Smooth muscle cell (in vitro differentiated cells): ENCODE measurements around the gene ANKIB1. TPM values are rescaled to one million over a fixed set of nuclear protein-coding genes. Genes with fewer than 3 reads are reported as not detected.
A peak's percentile ranks its signal among the peaks of the same experiment; 100 is the strongest.

Source experiments
- DNase-seq: peaks from one replicate; lab custom pipeline; 2025; ENCODE audit not compliant: unreplicated experiment; lab: John Stamatoyannopoulos, UW
- H2AFZ ChIP-seq: fragments of 200-600 bp; sonication (generic); 2 replicates; pipeline ENCODE4 v1.6.0; 2016; ENCODE audit warnings: antibody characterized with exemption, low read depth, mild to moderate bottlenecking
- H3F3A ChIP-seq: fragments of 200-600 bp; sonication (generic); 2 replicates; pipeline ENCODE4 v1.6.0; 2017; ENCODE audit warnings: antibody characterized with exemption, low read depth
- H3K27ac ChIP-seq: fragments of 200-600 bp; sonication (generic); 2 replicates; pipeline ENCODE4 v1.5.1; 2016; ENCODE audit warnings: low read depth, mild to moderate bottlenecking
- H3K27me3 ChIP-seq: fragments of 200-600 bp; sonication (generic); 2 replicates; pipeline ENCODE4 v1.6.1; 2016; ENCODE audit warnings: low read depth, mild to moderate bottlenecking
- H3K36me3 ChIP-seq: fragments of 200-600 bp; sonication (generic); 2 replicates; pipeline ENCODE4 v1.5.1; 2016; ENCODE audit warnings: low read depth
- H3K4me1 ChIP-seq: fragments of 200-600 bp; sonication (generic); 2 replicates; pipeline ENCODE4 v1.5.1; 2016; ENCODE audit warnings: low read depth
- H3K4me2 ChIP-seq: fragments of 200-600 bp; sonication (generic); 2 replicates; pipeline ENCODE4 v1.6.0; 2016; ENCODE audit warnings: mild to moderate bottlenecking
- H3K4me3 ChIP-seq: fragments of 200-600 bp; sonication (generic); 2 replicates; pipeline ENCODE4 v1.5.1; 2016; ENCODE audit warnings: mild to moderate bottlenecking
- H3K79me2 ChIP-seq: fragments of 200-600 bp; sonication (generic); 2 replicates; pipeline ENCODE4 v1.6.0; 2016; ENCODE audit warnings: low read depth, mild to moderate bottlenecking
- H3K9ac ChIP-seq: fragments of 200-600 bp; sonication (generic); 2 replicates; pipeline ENCODE4 v1.6.0; 2016; ENCODE audit warnings: low read depth
- H3K9me3 ChIP-seq: fragments of 200-600 bp; sonication (generic); replicated peaks from 2 replicates; pipeline ENCODE4 v1.5.1; 2016; ENCODE audit warnings: low read depth
- H4K20me1 ChIP-seq: fragments of 200-600 bp; sonication (generic); 2 replicates; pipeline ENCODE4 v1.6.0; 2016; ENCODE audit warnings: low read depth
- WGBS: methylation state at CpG from one replicate; pipeline ENCODE4 v1.1.7; 2016; ENCODE audit warnings: low lambda C conversion rate; 5-methylcytosine and 5-hydroxymethylcytosine counted together
- polyA plus RNA-seq: library from polyadenylated mRNA; unstranded; fragments of >200 nt; fragmentation: Nextera tagmentation; extraction: Ambion mirVana; gene quantifications from 2 replicates; pipeline ENCODE4 v1.2.1, GENCODE V29; 2016
- total RNA-seq: library from RNA; depleted of rRNA; stranded (reverse); fragments of >200 nt; gene quantifications from 2 replicates; pipeline ENCODE4 v1.2.3, GENCODE V29; 2014
- TF ChIP-seq, protein P1 (sequence below): fragments of 200-600 bp; sonication (generic); IDR thresholded peaks from 2 replicates; pipeline ENCODE4 v1.5.1; 2017; ENCODE audit warnings: borderline replicate concordance, mild to moderate bottlenecking, antibody characterized with exemption; ENCODE audit not compliant: insufficient read depth, poor library complexity, severe bottlenecking

ANKIB1 gene
- total and polyA plus RNA-seq, 2 experiments from 2014 or later = 12.9 to 57.4 TPM

DNA sequence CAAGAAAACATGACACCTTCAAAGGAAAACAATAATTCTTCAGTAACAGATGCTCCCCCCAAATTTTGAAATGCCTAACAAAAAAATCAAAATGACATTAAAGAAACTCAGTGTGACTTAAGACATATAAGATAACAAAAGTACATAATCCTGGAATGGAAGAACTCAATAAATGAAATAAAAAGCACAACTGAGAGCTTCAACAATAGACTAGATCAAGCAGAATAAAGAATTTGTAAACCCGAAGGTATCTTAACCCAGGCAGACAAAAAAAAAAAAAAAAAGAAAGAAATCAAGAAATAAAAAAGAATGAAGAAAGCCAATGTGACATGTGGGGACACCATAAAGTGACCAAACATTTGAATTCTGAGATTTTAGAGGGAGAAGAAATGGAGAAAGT is 39.1 kb upstream of the ANKIB1 start:
- TF ChIP-seq, protein P1, sequence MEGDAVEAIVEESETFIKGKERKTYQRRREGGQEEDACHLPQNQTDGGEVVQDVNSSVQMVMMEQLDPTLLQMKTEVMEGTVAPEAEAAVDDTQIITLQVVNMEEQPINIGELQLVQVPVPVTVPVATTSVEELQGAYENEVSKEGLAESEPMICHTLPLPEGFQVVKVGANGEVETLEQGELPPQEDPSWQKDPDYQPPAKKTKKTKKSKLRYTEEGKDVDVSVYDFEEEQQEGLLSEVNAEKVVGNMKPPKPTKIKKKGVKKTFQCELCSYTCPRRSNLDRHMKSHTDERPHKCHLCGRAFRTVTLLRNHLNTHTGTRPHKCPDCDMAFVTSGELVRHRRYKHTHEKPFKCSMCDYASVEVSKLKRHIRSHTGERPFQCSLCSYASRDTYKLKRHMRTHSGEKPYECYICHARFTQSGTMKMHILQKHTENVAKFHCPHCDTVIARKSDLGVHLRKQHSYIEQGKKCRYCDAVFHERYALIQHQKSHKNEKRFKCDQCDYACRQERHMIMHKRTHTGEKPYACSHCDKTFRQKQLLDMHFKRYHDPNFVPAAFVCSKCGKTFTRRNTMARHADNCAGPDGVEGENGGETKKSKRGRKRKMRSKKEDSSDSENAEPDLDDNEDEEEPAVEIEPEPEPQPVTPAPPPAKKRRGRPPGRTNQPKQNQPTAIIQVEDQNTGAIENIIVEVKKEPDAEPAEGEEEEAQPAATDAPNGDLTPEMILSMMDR = no peak
- Histone ChIP-seq H3K27me3 (no peaks in the 10 kb centered on the region), H3K36me3 (peaks cover 39% of the 10 kb centered on the region), H3K9ac (no peak overlapping the region), H3F3A (no peaks in the 10 kb centered on the region), H3K79me2 (peaks cover 25% of the 10 kb centered on the region), H3K9me3 (peaks cover 8% of the 10 kb centered on the region), H3K4me2 (no peak overlapping the region), H2AFZ (no peak overlapping the region), H3K27ac (no peak overlapping the region), H3K4me3 (no peak overlapping the region), H4K20me1 (no peaks in the 10 kb centered on the region), H3K4me1 (no peaks in the 10 kb centered on the region)
- WGBS = 94% methylated on average over 1 of the region's 1 CpG
- DNase-seq = no peak

GRCh38 chr7:92221766-92222165 is 24.0 kb upstream of the ANKIB1 start:
- no peaks in the 10 kb centered on the region for H3K4me1 ChIP-seq
- TF ChIP-seq, protein P1 = no peak
- DNase-seq = no peak
- H3K27me3 ChIP-seq = no peaks in the 10 kb centered on the region
- H3K9ac ChIP-seq = no peak overlapping the region
- H3K4me2 ChIP-seq = no peak overlapping the region
- no peak overlapping the region for H3K4me3 ChIP-seq
- H3K79me2 ChIP-seq = no peaks in the 10 kb centered on the region
- H3K9me3 ChIP-seq = no peaks in the 10 kb centered on the region
- no peak overlapping the region for H2AFZ ChIP-seq
- no peaks in the 10 kb centered on the region for H3F3A ChIP-seq
- H3K27ac ChIP-seq = peak overlapping the region; percentile 26
- H3K36me3 ChIP-seq = peaks cover 42% of the 10 kb centered on the region
- H4K20me1 ChIP-seq = no peaks in the 10 kb centered on the region
- WGBS = 94% methylated on average over 3 of the region's 3 CpGs

- Histone ChIP-seq H3K9ac (no peak overlapping the region), H3K4me1 (no peaks in the 10 kb centered on the region), H4K20me1 (no peaks in the 10 kb centered on the region), H3K36me3 (peaks cover 24% of the 10 kb centered on the region), H3K4me2 (no peak overlapping the region), H2AFZ (no peak overlapping the region), H3F3A (no peaks in the 10 kb centered on the region), H3K9me3 (no peaks in the 10 kb centered on the region), H3K27me3 (no peaks in the 10 kb centered on the region), H3K27ac (no peak overlapping the region), H3K79me2 (no peaks in the 10 kb centered on the region), H3K4me3 (no peak overlapping the region)
- 86% methylated on average over 4 of the region's 4 CpGs for WGBS
- DNase-seq = no peak
- TF ChIP-seq, protein P1 = no peak
These were observed 18.8 kb upstream of the ANKIB1 start for GRCh38 chr7:92226981-92227380.

DNA sequence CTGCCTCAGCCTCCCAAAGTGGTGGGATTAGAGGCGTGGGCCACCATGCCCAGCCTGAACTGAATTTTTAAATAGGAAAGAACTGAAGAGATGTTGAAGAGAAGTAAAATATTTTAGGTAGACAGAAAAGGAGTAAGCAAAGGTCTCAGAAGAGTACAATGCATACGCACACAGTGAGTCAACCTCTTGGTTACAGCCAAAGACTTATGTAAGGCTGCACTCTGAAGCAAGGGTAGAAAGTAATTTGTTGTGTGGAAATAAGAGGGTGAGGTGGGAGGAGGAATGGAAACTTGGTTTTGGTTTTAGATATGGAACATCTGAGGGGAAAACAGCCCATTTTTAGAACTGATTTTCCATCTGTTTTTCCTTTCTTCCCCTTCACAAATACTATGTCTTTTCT is 17.7 kb upstream of the ANKIB1 start:
- Histone ChIP-seq H3K9ac (no peak overlapping the region), H3K27ac (no peak overlapping the region), H3K9me3 (no peaks in the 10 kb centered on the region), H3K4me1 (no peaks in the 10 kb centered on the region), H3K27me3 (no peaks in the 10 kb centered on the region), H3K4me2 (no peak overlapping the region), H3K79me2 (no peaks in the 10 kb centered on the region), H3F3A (no peaks in the 10 kb centered on the region), H3K36me3 (peaks cover 24% of the 10 kb centered on the region), H2AFZ (no peak overlapping the region), H4K20me1 (no peaks in the 10 kb centered on the region), H3K4me3 (no peak overlapping the region)
- 100% methylated on average over 2 of the region's 2 CpGs for WGBS
- DNase-seq = no peak
- TF ChIP-seq, protein P1 = no peak
